Erythroblast (primary cell): Measurements from ENCODE around the gene OR5H1.

Experiments used
- GATA1 ChIP-seq: IDR thresholded peaks from 2 replicates; pipeline ENCODE4 v1.6.1; 2011; ENCODE audit warnings: low read depth, mild to moderate bottlenecking, control low read depth, low read length, moderate library complexity
- POLR2A ChIP-seq: IDR thresholded peaks from 2 replicates; pipeline ENCODE4 v1.6.1; 2011; ENCODE audit warnings: mild to moderate bottlenecking, low read length

GRCh38 chr3:98108162-98108561, 22.4 kb upstream of the OR5H1 start:
- TF ChIP-seq POLR2A = no peak
- no peak for TF ChIP-seq GATA1
